Heart left ventricle (tissue), 16 donors: Measurements from ENCODE around the gene ZNF865. TPM values are rescaled to one million over a fixed set of nuclear protein-coding genes. Genes with fewer than 3 reads are reported as not detected.

Experiments
- ATAC-seq, 4 donors: fragments of 200-7000 bp; cut with Tn5 transposase; one replicate each; pipeline ENCODE4 v1.9.1; 2020 to 2022; ENCODE audit warnings: moderate library complexity in 4 of 4, mild to moderate bottlenecking in 3 of 4, moderate number of reproducible peaks in 1 of 4
- DNase-seq, 5 donors: peaks; one replicate each; pipeline ENCODE4 v3.0.0-alpha.2; 2020
- H3K27ac ChIP-seq, 12 donors: fragments of 200-600 bp; sonication (generic) in 4 of 12; one replicate each; pipeline versions ENCODE4 v1.5.0 to v1.8.0; 2016 to 2022; ENCODE audit warnings: mild to moderate bottlenecking in 2 of 12
- H3K27me3 ChIP-seq, 9 donors: fragments of 200-600 bp; sonication (generic) in 2 of 9; one replicate each; pipeline versions ENCODE4 v1.5.1 to v1.8.0; 2016 to 2022; ENCODE audit warnings: mild to moderate bottlenecking in 3 of 9
- H3K36me3 ChIP-seq, 9 donors: fragments of 200-600 bp; sonication (generic) in 2 of 9; one replicate each; pipeline versions ENCODE4 v1.5.0 to v1.8.0; 2018 to 2022; ENCODE audit warnings: mild to moderate bottlenecking in 2 of 9
- H3K4me1 ChIP-seq, 12 donors: fragments of 200-600 bp; sonication (generic) in 4 of 12; one replicate each; pipeline versions ENCODE4 v1.5.0 to v1.8.0; 2016 to 2022; ENCODE audit warnings: mild to moderate bottlenecking in 3 of 12
- H3K4me3 ChIP-seq, 12 donors: fragments of 200-600 bp; sonication (generic) in 4 of 12; one replicate each; pipeline versions ENCODE4 v1.5.0 to v1.8.0; 2017 to 2022; ENCODE audit warnings: mild to moderate bottlenecking in 9 of 12, moderate library complexity in 4 of 12
- H3K9me3 ChIP-seq, 12 donors: fragments of 200-600 bp; sonication (generic) in 4 of 12; one replicate each; pipeline versions ENCODE4 v1.5.0 to v1.8.0; 2016 to 2022; ENCODE audit warnings: mild to moderate bottlenecking in 1 of 12
- CTCF ChIP-seq, 12 donors: fragments of 200-600 bp; sonication (generic) in 4 of 12; IDR thresholded peaks; one replicate each; pipeline versions ENCODE4 v1.5.0 to v1.8.0; 2018 to 2022; ENCODE audit warnings: antibody characterized with exemption in 12 of 12, mild to moderate bottlenecking in 5 of 12
- POLR2A ChIP-seq, 2 donors: fragments of 450-650 bp; IDR thresholded peaks; one replicate each; pipeline ENCODE4 v1.6.1; 2017; ENCODE audit warnings: antibody characterized with exemption in 2 of 2, mild to moderate bottlenecking in 2 of 2, moderate library complexity in 2 of 2
- WGBS, 4 donors: extraction: QIAGEN DNeasy Blood & Tissue Kit in 2 of 4; methylation state at CpG; one replicate each; pipeline versions ENCODE4 v1.1.5 to v1.1.7; 2013 to 2018; 5-methylcytosine and 5-hydroxymethylcytosine counted together
- intact Hi-C, 10 donors: fragments of 100-400 bp; cut with DNase I; formaldehyde crosslinking; loops; one replicate each; pipeline versions ENCODE4 v1.11.1 to v1.14.2; 2022
- polyA plus RNA-seq, 2 donors: library from polyadenylated mRNA; stranded (reverse); fragments of 200-250 nt; gene quantifications; one replicate each; pipeline ENCODE4 v1.2.3, GENCODE V29; 2013
- total RNA-seq, 9 donors: library from RNA; depleted of rRNA in 2 of 9; stranded (reverse); fragments of >200 nt in 2 of 9; fragmentation: NEBNext Ultra II Directional in 3 of 9; extraction: Animal tissue kit (Norgen Biotek cat#: 25700) in 3 of 9; gene quantifications; one replicate each; pipeline versions ENCODE4 v1.1.0 to v1.2.4, GENCODE V29; 2016 to 2023
- donor health status: ischemic (EF 13 %, LVEDD 7.1; RV severe dilation, severe dysfunction).
- donor health status: healthy with polysubstance abuse.
- donor health status: DM: no; HTN: yes; CAD: no.
- donor health status: DM: no; HTN: no; CAD: no.
- donor health status: ischemic (EF 25% LVEDD 6.9; RV normal size, moderate dysfunction).
- donor health status: ischemic (EF 25% LVEDD 5.7; RV mildly dilated, moderate dysfunction).
- donor health status: healthy.
- donor health status: DM: yes; HTN: yes; CAD: no.
- donor health status: ischemic (EF 35%, LVEDD 5.7; RV mildly dilated, moderate dysfunction).
- donor health status: nonischemic (EF 11% LVEDD 7.7; RV severe dilation, severe dysfunction).
- donor health status: DM: yes; HTN: yes; CAD: no.
- donor health status: PGD.
- donor health status: ischemic (EF 29% LVEDD 5.4; RV normal size, mild dysfunction).
- donor health status: nonischemic (EF 23%, LVEDD 6.1; RV moderate dilation, normal function).

ZNF865 gene
- total and polyA plus RNA-seq, 11 donors = 11.4 to 24.3 (median 14.2) TPM

DNA sequence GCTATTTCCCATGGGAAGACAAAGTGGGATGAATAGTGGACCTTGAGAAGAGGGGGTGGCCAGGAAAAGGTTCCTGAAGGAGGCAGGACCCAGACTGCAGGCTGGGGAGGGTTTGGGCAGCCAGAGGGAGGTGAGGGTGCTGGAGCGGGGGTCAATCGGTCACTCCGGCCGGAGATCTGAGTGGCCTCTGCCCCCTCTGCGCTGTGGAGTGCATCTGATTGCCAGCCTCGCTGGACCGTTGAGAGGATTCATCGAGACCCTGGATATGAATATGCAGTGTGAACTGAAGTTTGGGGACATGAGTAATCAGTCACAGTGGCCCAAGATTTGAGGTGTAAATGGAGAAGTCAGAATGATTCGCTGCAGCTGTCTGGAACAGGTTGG lies 29.9 kb downstream of the ZNF865 start:
- Histone ChIP-seq H3K36me3 (peaks cover 0 to 6% (median 0%) of the 10 kb centered on the region in 9 donors), H3K9me3 (no peaks in the 10 kb centered on the region), H3K4me3 (peak overlapping the region; percentile 75 to 100 (median 98)), H3K4me1 (peaks cover 9 to 65% (median 35%) of the 10 kb centered on the region in 12 donors), H3K27ac (peak overlapping the region; percentile 88 to 99 (median 97)), H3K27me3 (no peaks in the 10 kb centered on the region)
- DNase-seq = no peak
- no peak for TF ChIP-seq POLR2A (IDR thresholded peaks at IDR 0.05)
- TF ChIP-seq CTCF (IDR thresholded peaks at IDR 0.05) = no peak
- intact Hi-C loops = loop anchor here in 3 of 10 donors (2.0 to 10.0 kb wide), 3 partner anchors 17 to 251 kb away; partner anchors contain the start of genes RPL28 (in 1 of the 3) and TMEM238 (in 1 of the 3)
- ATAC-seq = no peak
- 6 to 16% (median 11%) methylated on average over 9 of the region's 9 CpGs for WGBS, 4 donors

- Histone ChIP-seq H3K9me3 (no peaks in the 10 kb centered on the region), H3K36me3 (peaks cover 0 to 6% (median 0%) of the 10 kb centered on the region in 9 donors), H3K27me3 (no peaks in the 10 kb centered on the region), H3K4me1 (peaks cover 9 to 69% (median 38%) of the 10 kb centered on the region in 12 donors), H3K4me3 (peak overlapping the region; percentile 75 to 100 (median 98)), H3K27ac (peak overlapping the region in 11 of 12 donors; percentile 93 to 99 (median 97))
- WGBS, 4 donors = 69 to 71% (median 70%) methylated on average over 7 of the region's 7 CpGs
- TF ChIP-seq POLR2A (IDR thresholded peaks at IDR 0.05) = no peak
- TF ChIP-seq CTCF (IDR thresholded peaks at IDR 0.05) = no peak
- ATAC-seq (no peak), DNase-seq (no peak)
- intact Hi-C loops = loop anchor here in 3 of 10 donors (2.0 to 10.0 kb wide), 3 partner anchors 17 to 251 kb away; partner anchors contain the start of genes RPL28 (in 1 of the 3) and TMEM238 (in 1 of the 3)
Measured at GRCh38 chr19:55635856-55636440, 30.5 kb downstream of the ZNF865 start.

DNA sequence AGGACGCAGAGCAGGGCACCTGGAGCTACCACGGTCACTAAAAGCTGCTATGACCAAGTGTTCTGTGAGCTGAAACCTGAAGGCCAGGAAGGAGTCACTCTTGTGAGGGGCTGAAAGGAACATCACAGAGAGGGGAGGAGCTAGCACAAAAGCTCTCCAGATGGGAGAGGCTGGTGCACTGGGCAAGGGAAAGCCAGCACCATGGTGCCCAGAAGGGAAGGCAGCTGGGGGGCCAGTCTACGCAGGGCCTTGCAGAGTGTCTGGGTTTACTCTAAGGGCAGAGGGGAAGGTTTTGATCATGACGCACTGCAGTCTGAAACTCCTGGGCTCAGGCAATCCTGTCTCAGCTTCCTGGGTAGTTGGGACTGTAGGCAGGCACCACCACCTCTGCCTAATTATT lies 31.3 kb downstream of the ZNF865 start:
- Histone ChIP-seq H3K27me3 (no peaks in the 10 kb centered on the region), H3K4me1 (peaks cover 9 to 73% (median 38%) of the 10 kb centered on the region in 12 donors), H3K4me3 (peak overlapping the region in 3 of 12 donors; percentile 7 to 100 (median 98)), H3K36me3 (peaks cover 0 to 6% (median 0%) of the 10 kb centered on the region in 9 donors), H3K27ac (no peak overlapping the region), H3K9me3 (no peaks in the 10 kb centered on the region)
- 81 to 92% (median 86%) methylated on average over 3 to 4 of the region's 4 CpGs for WGBS, 4 donors
- ATAC-seq (no peak), DNase-seq (no peak)
- TF ChIP-seq POLR2A (IDR thresholded peaks at IDR 0.05) (no peak), CTCF (IDR thresholded peaks at IDR 0.05) (no peak)
- intact Hi-C loops = loop anchor here in 2 of 10 donors (5.0 to 10.0 kb wide), 2 partner anchors 49 to 252 kb away; partner anchors contain the start of genes RPL28 (in 1 of the 2) and TMEM238 (in 1 of the 2)

GRCh38 chr19:55637534-55637933 lies 32.1 kb downstream of the ZNF865 start:
- TF ChIP-seq CTCF (IDR thresholded peaks at IDR 0.05) (no peak), POLR2A (IDR thresholded peaks at IDR 0.05) (no peak)
- Histone ChIP-seq H3K4me1 (peaks cover 9 to 75% (median 45%) of the 10 kb centered on the region in 12 donors), H3K36me3 (peaks cover 0 to 6% (median 0%) of the 10 kb centered on the region in 9 donors), H3K9me3 (no peaks in the 10 kb centered on the region), H3K27me3 (no peaks in the 10 kb centered on the region), H3K27ac (peak overlapping the region in 1 of 12 donors; percentile 7), H3K4me3 (no peak overlapping the region)
- 73 to 78% (median 75%) methylated on average over 11 of the region's 11 CpGs for WGBS, 4 donors
- peak in 1 of 5 donors; percentile 24 for DNase-seq
- no peak for ATAC-seq
- intact Hi-C loops = loop anchor here in 2 of 10 donors (5.0 to 10.0 kb wide), 2 partner anchors 50 to 253 kb away; partner anchors contain the start of genes RPL28 (in 1 of the 2) and TMEM238 (in 1 of the 2)
